ENCODE data around the gene INPP5A.
A peak's percentile ranks its signal among the peaks of the same experiment; 100 is the strongest.

Gene INPP5A

DNA sequence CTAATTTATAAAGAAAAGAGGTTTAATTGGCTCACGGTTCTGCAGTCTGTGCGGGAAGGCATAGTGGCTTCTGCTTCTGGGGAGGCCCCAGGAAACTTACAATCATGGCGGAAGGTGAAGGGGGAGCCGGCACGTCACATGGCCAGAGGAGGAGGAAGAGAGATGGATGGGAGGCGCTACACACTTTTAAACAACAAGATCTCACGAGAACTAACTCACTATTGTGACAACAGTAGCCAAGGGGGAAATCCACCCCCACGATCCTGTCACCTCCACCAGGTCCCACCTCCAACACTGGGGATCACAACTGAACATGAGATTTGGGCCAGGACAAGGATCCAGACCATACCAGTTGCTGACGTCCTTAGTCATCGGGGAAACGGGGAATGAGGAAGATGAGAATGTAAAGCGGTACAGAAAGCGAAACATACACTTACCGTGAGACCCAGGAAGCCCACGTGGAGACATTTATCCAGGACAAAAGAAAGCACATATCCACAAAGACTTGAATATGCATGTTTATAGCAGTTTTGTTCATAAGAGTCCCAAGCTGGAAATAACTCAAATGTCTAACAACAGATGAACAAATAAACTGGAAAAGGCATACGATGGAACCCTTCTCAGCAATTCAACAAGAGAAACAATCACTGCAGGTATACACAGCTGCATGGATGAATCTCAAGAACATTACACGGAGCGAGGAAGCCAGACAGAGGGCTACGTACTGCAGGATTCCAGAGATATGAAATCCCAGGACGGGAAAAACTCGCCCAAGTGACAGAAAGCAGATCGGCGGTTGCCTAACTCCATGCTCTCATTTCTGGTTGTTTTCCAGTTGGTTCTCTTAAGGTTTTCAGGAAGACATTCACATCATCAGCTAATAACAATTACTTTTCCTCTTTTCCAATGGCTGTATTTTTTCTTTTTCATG is 26.2 kb upstream of the INPP5A start:
- H3K36me3 ChIP-seq (ENCODE audit: insufficient read depth, insufficient read length, low read length): no peaks in the 10 kb centered on the region
- H3K9me3 ChIP-seq (ENCODE audit: insufficient read depth, low read length): no peaks in the 10 kb centered on the region
- no peak overlapping the region for H3K4me3 ChIP-seq (ENCODE audit: insufficient read length, low read depth)
- TF ChIP-seq SUZ12 (IDR thresholded peaks at IDR 0.05; ENCODE audit: extremely low read depth, insufficient read depth, insufficient read length) (no peak), YY1 (IDR thresholded peaks at IDR 0.05; ENCODE audit: insufficient read depth, insufficient read length) (no peak), ZNF274 (IDR thresholded peaks at IDR 0.05; ENCODE audit: low read depth, low read length) (no peak)
- peaks cover 7% of the 10 kb centered on the region for H3K4me1 ChIP-seq (ENCODE audit: insufficient read depth, insufficient read length)
- no peak overlapping the region for H3K9ac ChIP-seq (ENCODE audit: insufficient read length, low read depth)
- peaks cover 3% of the 10 kb centered on the region for H3K27me3 ChIP-seq (ENCODE audit: insufficient read depth, insufficient read length)
- DNase-seq (ENCODE audit: low read depth, low spot score): no peak

DNA sequence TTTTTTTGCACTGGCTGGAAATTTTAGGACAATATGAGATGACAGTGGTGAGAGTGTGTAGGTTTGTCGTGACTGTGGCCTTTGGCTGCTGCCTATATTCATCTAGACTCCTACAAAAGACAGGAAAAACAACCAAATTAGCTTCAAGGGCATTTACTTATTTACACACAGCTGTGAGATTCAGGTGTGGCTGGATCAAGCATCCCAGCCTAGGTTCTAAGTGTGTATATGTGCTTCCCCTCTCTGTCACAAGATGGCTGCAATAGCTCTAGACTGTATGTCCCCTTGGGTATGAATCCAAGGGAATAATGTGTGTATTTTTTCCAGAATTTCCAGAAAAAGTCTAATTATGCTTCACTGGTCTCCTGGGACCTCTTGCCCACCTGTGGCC is 25.5 kb upstream of the INPP5A start:
- Histone ChIP-seq H3K9me3 (ENCODE audit: insufficient read depth, low read length) (no peaks in the 10 kb centered on the region), H3K4me1 (ENCODE audit: insufficient read depth, insufficient read length) (peaks cover 13% of the 10 kb centered on the region), H3K27me3 (ENCODE audit: insufficient read depth, insufficient read length) (peaks cover 4% of the 10 kb centered on the region), H3K9ac (ENCODE audit: insufficient read length, low read depth) (no peak overlapping the region), H3K4me3 (ENCODE audit: insufficient read length, low read depth) (no peak overlapping the region), H3K36me3 (ENCODE audit: insufficient read depth, insufficient read length, low read length) (no peaks in the 10 kb centered on the region)
- TF ChIP-seq ZNF274 (IDR thresholded peaks at IDR 0.05; ENCODE audit: low read depth, low read length) (no peak), SUZ12 (IDR thresholded peaks at IDR 0.05; ENCODE audit: extremely low read depth, insufficient read depth, insufficient read length) (no peak), YY1 (IDR thresholded peaks at IDR 0.05; ENCODE audit: insufficient read depth, insufficient read length) (no peak)
- DNase-seq (ENCODE audit: low read depth, low spot score): no peak

DNA sequence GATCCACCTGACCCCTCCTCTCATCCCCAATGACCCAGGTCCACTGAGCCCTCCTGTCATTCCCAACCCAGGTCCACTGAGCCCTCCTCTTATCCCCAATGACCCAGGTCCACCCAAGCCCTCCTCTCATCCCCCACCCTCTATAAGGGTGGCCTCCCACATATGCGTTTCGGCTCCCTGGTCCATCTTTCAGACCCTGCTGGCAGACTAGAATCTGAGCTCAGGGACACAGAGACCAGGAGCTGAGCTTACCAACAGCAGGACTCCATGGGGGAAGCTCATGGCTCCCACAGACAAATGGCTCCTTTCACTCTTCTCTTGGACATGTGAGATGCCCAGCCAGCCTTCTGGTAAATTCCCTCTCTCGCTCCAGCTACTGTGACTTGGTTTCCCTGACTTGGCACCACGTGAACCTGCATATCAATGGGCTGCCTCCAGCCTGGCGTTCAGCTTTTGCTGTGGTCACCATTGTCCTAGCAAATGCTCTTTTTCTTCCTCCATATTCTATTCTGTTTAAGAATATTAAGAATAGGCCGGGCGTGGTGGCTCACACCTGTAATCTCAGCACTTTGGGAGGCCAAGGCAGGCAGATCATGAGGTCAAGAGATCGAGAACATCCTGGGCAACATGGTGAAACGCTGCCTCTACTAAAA is 24.8 kb upstream of the INPP5A start:
- no peak overlapping the region for H3K4me3 ChIP-seq (ENCODE audit: insufficient read length, low read depth)
- no peaks in the 10 kb centered on the region for H3K36me3 ChIP-seq (ENCODE audit: insufficient read depth, insufficient read length, low read length)
- no peak for TF ChIP-seq YY1 (IDR thresholded peaks at IDR 0.05; ENCODE audit: insufficient read depth, insufficient read length)
- no peak for TF ChIP-seq SUZ12 (IDR thresholded peaks at IDR 0.05; ENCODE audit: extremely low read depth, insufficient read depth, insufficient read length)
- no peak for TF ChIP-seq ZNF274 (IDR thresholded peaks at IDR 0.05; ENCODE audit: low read depth, low read length)
- peaks cover 4% of the 10 kb centered on the region for H3K27me3 ChIP-seq (ENCODE audit: insufficient read depth, insufficient read length)
- no peaks in the 10 kb centered on the region for H3K9me3 ChIP-seq (ENCODE audit: insufficient read depth, low read length)
- H3K4me1 ChIP-seq (ENCODE audit: insufficient read depth, insufficient read length): peaks cover 13% of the 10 kb centered on the region
- no peak for DNase-seq (ENCODE audit: low read depth, low spot score)
- no peak overlapping the region for H3K9ac ChIP-seq (ENCODE audit: insufficient read length, low read depth)

DNA sequence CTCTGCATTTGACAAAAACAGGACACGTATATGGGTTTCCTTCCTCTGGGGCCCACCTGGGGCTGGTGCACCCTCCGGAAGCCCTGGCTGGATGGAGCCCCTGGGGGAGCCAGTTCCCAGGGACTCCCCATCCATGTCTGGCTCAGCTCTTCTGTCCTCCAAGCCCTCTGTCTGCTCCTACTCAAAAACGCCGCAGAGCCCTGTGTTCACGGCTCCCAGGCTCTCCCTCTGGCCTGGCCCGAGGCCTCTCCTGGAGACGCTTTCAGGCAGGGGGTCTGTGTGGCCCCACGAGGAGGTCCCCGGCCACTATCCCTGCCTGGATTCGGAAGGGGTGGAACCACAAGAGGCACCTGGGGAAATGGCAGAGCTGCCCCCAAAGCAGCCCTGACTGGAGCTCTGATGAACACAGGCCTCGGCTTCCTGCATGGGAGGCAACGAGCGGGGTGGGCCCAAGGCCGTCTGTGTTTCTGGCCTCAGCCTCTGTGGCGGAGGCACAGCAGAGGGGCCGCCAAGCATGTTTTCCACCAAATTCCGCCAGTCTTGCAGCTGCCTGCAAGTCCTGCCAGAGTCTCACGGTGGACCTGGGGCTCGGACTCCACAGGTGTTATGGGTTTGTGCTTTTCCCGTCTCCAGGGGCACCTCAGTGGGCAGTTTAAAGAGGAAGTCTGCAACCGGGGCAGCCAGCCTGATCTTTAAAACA is 22.6 kb upstream of the INPP5A start:
- Histone ChIP-seq H3K36me3 (ENCODE audit: insufficient read depth, insufficient read length, low read length) (no peaks in the 10 kb centered on the region), H3K4me3 (ENCODE audit: insufficient read length, low read depth) (no peak overlapping the region), H3K9me3 (ENCODE audit: insufficient read depth, low read length) (no peaks in the 10 kb centered on the region), H3K4me1 (ENCODE audit: insufficient read depth, insufficient read length) (peaks cover 17% of the 10 kb centered on the region), H3K27me3 (ENCODE audit: insufficient read depth, insufficient read length) (peaks cover 15% of the 10 kb centered on the region), H3K9ac (ENCODE audit: insufficient read length, low read depth) (peak overlapping the region; percentile 50)
- no peak for DNase-seq (ENCODE audit: low read depth, low spot score)
- TF ChIP-seq ZNF274 (IDR thresholded peaks at IDR 0.05; ENCODE audit: low read depth, low read length) (no peak), YY1 (IDR thresholded peaks at IDR 0.05; ENCODE audit: insufficient read depth, insufficient read length) (no peak), SUZ12 (IDR thresholded peaks at IDR 0.05; ENCODE audit: extremely low read depth, insufficient read depth, insufficient read length) (no peak)

DNA sequence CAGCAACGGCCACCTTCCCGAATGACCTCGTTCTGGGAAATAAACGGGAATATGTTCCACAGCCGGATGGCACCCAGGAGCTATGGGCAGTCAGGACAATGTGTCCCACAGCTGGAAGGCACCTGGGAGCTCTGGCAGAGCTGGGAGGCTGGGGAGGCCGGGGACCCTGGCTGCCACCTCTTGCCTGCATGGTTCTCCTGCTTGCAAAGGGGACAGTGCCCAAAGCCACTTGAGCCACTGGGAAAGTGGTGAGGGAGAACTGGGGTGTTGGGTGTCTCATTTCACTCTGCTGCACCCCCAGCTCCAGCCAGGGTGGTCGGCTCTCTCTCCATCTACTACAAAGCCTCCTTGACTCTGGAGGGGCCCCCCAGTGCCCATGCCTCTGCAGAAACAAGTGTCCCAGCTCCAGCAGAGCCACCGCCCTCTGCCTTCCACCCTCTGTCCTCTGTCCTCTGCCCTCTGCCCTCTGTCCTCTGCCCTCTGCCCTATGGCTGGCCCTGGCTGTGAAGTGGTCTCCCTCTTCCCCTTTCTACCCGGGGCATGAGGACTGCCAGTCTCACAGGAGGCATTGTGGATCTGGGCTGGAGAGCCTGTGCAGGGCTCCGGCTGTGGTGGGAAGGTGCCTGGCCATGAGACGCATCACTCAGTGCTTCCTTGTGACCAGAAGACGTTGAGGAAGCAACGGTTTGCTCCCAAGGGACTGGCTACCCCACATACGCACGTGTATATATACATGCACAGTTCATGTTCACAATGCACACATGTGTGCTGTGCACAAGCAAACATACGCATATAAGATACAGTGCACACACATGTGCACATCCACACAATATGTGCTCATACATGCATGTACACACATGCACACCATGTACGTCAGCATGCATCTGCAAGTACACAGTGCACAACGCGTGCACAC is 21.5 kb upstream of the INPP5A start:
- Histone ChIP-seq H3K4me3 (ENCODE audit: insufficient read length, low read depth) (no peak overlapping the region), H3K27me3 (ENCODE audit: insufficient read depth, insufficient read length) (peaks cover 26% of the 10 kb centered on the region), H3K4me1 (ENCODE audit: insufficient read depth, insufficient read length) (peaks cover 22% of the 10 kb centered on the region), H3K9ac (ENCODE audit: insufficient read length, low read depth) (peak overlapping the region; percentile 50), H3K36me3 (ENCODE audit: insufficient read depth, insufficient read length, low read length) (no peaks in the 10 kb centered on the region), H3K9me3 (ENCODE audit: insufficient read depth, low read length) (no peaks in the 10 kb centered on the region)
- TF ChIP-seq YY1 (IDR thresholded peaks at IDR 0.05; ENCODE audit: insufficient read depth, insufficient read length) (no peak), SUZ12 (IDR thresholded peaks at IDR 0.05; ENCODE audit: extremely low read depth, insufficient read depth, insufficient read length) (no peak), ZNF274 (IDR thresholded peaks at IDR 0.05; ENCODE audit: low read depth, low read length) (no peak)
- DNase-seq (ENCODE audit: low read depth, low spot score): no peak
